GM11168 (cell line): ENCODE results near the gene GOPC.

Source experiments
- in situ Hi-C: fragments of 300-500 bp; cut with MboI; formaldehyde crosslinking; loops from one replicate; pipeline ENCODE4 v1.12.0; 2022; ENCODE audit warnings: low sequenced_read_pairs; ENCODE audit not compliant: unreplicated experiment

GOPC gene

GRCh38 chr6:117552618-117553017, 49.7 kb downstream of the GOPC start:
- in situ Hi-C loops, result no loop called here

- in situ Hi-C loops, result no loop called here
Measured at GRCh38 chr6:117550618-117551242, 51.6 kb downstream of the GOPC start.

- in situ Hi-C loops, result no loop called here
Measured at GRCh38 chr6:117550078-117550600, 52.2 kb downstream of the GOPC start.

GRCh38 chr6:117549611-117550010, 52.7 kb downstream of the GOPC start:
- in situ Hi-C loops, result no loop called here

GRCh38 chr6:117548797-117549301, 53.5 kb downstream of the GOPC start:
- in situ Hi-C loops, result no loop called here

GRCh38 chr6:117547688-117548621, 54.4 kb downstream of the GOPC start:
- in situ Hi-C loops, result no loop called here

- in situ Hi-C loops, result no loop called here
Measured at GRCh38 chr6:117546674-117547073, 55.6 kb downstream of the GOPC start.

GRCh38 chr6:117545161-117545595, 57.1 kb downstream of the GOPC start:
- in situ Hi-C loops, result no loop called here

GRCh38 chr6:117544716-117545115, 57.6 kb downstream of the GOPC start:
- in situ Hi-C loops, result no loop called here

- in situ Hi-C loops, result no loop called here
Measured at GRCh38 chr6:117542493-117542892, 59.8 kb downstream of the GOPC start.

- in situ Hi-C loops, result no loop called here
Measured at GRCh38 chr6:117540670-117541069, 61.6 kb downstream of the GOPC start.

GRCh38 chr6:117538615-117539014, 63.7 kb downstream of the GOPC start:
- in situ Hi-C loops, result no loop called here

- in situ Hi-C loops, result no loop called here
Measured at GRCh38 chr6:117536317-117536716, 66.0 kb downstream of the GOPC start.

- in situ Hi-C loops, result no loop called here
Measured at GRCh38 chr6:117534974-117535373, 67.3 kb downstream of the GOPC start.

- in situ Hi-C loops, result no loop called here
Measured at GRCh38 chr6:117533775-117534174, 68.5 kb downstream of the GOPC start.

- in situ Hi-C loops, result no loop called here
Measured at GRCh38 chr6:117531809-117532725, 70.2 kb downstream of the GOPC start.

GRCh38 chr6:117531346-117531745, 71.0 kb downstream of the GOPC start:
- in situ Hi-C loops, result no loop called here

- in situ Hi-C loops, result no loop called here
Measured at GRCh38 chr6:117530467-117531242, 71.7 kb downstream of the GOPC start.

- in situ Hi-C loops, result no loop called here
Measured at GRCh38 chr6:117525607-117526006, 76.7 kb downstream of the GOPC start.
